ENCODE measurements around the gene SNED1. TPM values are rescaled to one million over a fixed set of nuclear protein-coding genes. Genes with fewer than 3 reads are reported as not detected.

The SNED1 gene
- total RNA-seq, 1 donor from 2014 or later: 2.3 TPM

GRCh38 chr2:240956171-240956934 is 42.1 kb upstream of the SNED1 start:
- DNase-seq (ENCODE audit: low spot score): no peak
- H3K27me3 Mint-ChIP-seq (ENCODE audit: unreplicated experiment): peaks cover 8% of the 10 kb centered on the region
- H3K27ac Mint-ChIP-seq (ENCODE audit: unreplicated experiment): no peak overlapping the region
- H3K4me1 Mint-ChIP-seq (ENCODE audit: unreplicated experiment): no peaks in the 10 kb centered on the region
- H3K4me3 Mint-ChIP-seq (ENCODE audit: unreplicated experiment): no peak overlapping the region
- H3K36me3 Mint-ChIP-seq (ENCODE audit: low read depth, unreplicated experiment): no peaks in the 10 kb centered on the region
- TF ChIP-seq CTCF (IDR thresholded peaks at IDR 0.05; ENCODE audit: unreplicated experiment): no peak
- H3K9me3 Mint-ChIP-seq (ENCODE audit: unreplicated experiment): no peaks in the 10 kb centered on the region

GRCh38 chr2:240956935-240957655 is 41.3 kb upstream of the SNED1 start:
- no peak overlapping the region for H3K4me3 Mint-ChIP-seq (ENCODE audit: unreplicated experiment)
- no peaks in the 10 kb centered on the region for H3K9me3 Mint-ChIP-seq (ENCODE audit: unreplicated experiment)
- no peak overlapping the region for H3K27ac Mint-ChIP-seq (ENCODE audit: unreplicated experiment)
- DNase-seq (ENCODE audit: low spot score): no peak
- no peak for TF ChIP-seq CTCF (IDR thresholded peaks at IDR 0.05; ENCODE audit: unreplicated experiment)
- no peaks in the 10 kb centered on the region for H3K36me3 Mint-ChIP-seq (ENCODE audit: low read depth, unreplicated experiment)
- no peaks in the 10 kb centered on the region for H3K4me1 Mint-ChIP-seq (ENCODE audit: unreplicated experiment)
- peaks cover 8% of the 10 kb centered on the region for H3K27me3 Mint-ChIP-seq (ENCODE audit: unreplicated experiment)

GRCh38 chr2:240957656-240958365 is 40.6 kb upstream of the SNED1 start:
- DNase-seq (ENCODE audit: low spot score): no peak
- no peak for TF ChIP-seq CTCF (IDR thresholded peaks at IDR 0.05; ENCODE audit: unreplicated experiment)
- Mint-ChIP-seq H3K4me3 (ENCODE audit: unreplicated experiment) (no peak overlapping the region), H3K9me3 (ENCODE audit: unreplicated experiment) (no peaks in the 10 kb centered on the region), H3K27me3 (ENCODE audit: unreplicated experiment) (peaks cover 8% of the 10 kb centered on the region), H3K36me3 (ENCODE audit: low read depth, unreplicated experiment) (no peaks in the 10 kb centered on the region), H3K4me1 (ENCODE audit: unreplicated experiment) (no peaks in the 10 kb centered on the region), H3K27ac (ENCODE audit: unreplicated experiment) (no peak overlapping the region)

GRCh38 chr2:240958366-240959213 is 39.8 kb upstream of the SNED1 start:
- DNase-seq (ENCODE audit: low spot score): no peak
- Mint-ChIP-seq H3K4me1 (ENCODE audit: unreplicated experiment) (no peaks in the 10 kb centered on the region), H3K27ac (ENCODE audit: unreplicated experiment) (no peak overlapping the region), H3K9me3 (ENCODE audit: unreplicated experiment) (no peaks in the 10 kb centered on the region), H3K4me3 (ENCODE audit: unreplicated experiment) (no peak overlapping the region), H3K36me3 (ENCODE audit: low read depth, unreplicated experiment) (no peaks in the 10 kb centered on the region), H3K27me3 (ENCODE audit: unreplicated experiment) (peaks cover 8% of the 10 kb centered on the region)
- no peak for TF ChIP-seq CTCF (IDR thresholded peaks at IDR 0.05; ENCODE audit: unreplicated experiment)
